IMR-90 (cell line): ENCODE measurements around the gene EGLN3.

Source experiments
- FOS ChIP-seq: fragments of 150-350 bp; IDR thresholded peaks from 2 replicates; pipeline ENCODE4 v1.6.1; 2016; ENCODE audit warnings: low read depth, low read length
- POLR2A ChIP-seq: IDR thresholded peaks from 2 replicates; pipeline ENCODE4 v1.6.1; 2012; ENCODE audit warnings: mild to moderate bottlenecking, low read depth, low read length
- TF ChIP-seq, protein P1 (sequence below): conservative IDR thresholded peaks from 2 replicates; pipeline ENCODE4 v1.5.1; 2012; ENCODE audit warnings: mild to moderate bottlenecking, low read depth, low read length, improper control_type of control experiment

GRCh38 chr14:33952541-33952940 is 1.7 kb upstream of the EGLN3 start:
- TF ChIP-seq, protein P1, sequence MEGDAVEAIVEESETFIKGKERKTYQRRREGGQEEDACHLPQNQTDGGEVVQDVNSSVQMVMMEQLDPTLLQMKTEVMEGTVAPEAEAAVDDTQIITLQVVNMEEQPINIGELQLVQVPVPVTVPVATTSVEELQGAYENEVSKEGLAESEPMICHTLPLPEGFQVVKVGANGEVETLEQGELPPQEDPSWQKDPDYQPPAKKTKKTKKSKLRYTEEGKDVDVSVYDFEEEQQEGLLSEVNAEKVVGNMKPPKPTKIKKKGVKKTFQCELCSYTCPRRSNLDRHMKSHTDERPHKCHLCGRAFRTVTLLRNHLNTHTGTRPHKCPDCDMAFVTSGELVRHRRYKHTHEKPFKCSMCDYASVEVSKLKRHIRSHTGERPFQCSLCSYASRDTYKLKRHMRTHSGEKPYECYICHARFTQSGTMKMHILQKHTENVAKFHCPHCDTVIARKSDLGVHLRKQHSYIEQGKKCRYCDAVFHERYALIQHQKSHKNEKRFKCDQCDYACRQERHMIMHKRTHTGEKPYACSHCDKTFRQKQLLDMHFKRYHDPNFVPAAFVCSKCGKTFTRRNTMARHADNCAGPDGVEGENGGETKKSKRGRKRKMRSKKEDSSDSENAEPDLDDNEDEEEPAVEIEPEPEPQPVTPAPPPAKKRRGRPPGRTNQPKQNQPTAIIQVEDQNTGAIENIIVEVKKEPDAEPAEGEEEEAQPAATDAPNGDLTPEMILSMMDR = no peak
- no peak for TF ChIP-seq POLR2A
- no peak for TF ChIP-seq FOS
